ENCODE measurements around the gene TRIO. TPM values are rescaled to one million over a fixed set of nuclear protein-coding genes. Genes with fewer than 3 reads are reported as not detected.

Gene TRIO
- total RNA-seq, 1 experiment from 2014 or later, result 68.4 TPM

DNA sequence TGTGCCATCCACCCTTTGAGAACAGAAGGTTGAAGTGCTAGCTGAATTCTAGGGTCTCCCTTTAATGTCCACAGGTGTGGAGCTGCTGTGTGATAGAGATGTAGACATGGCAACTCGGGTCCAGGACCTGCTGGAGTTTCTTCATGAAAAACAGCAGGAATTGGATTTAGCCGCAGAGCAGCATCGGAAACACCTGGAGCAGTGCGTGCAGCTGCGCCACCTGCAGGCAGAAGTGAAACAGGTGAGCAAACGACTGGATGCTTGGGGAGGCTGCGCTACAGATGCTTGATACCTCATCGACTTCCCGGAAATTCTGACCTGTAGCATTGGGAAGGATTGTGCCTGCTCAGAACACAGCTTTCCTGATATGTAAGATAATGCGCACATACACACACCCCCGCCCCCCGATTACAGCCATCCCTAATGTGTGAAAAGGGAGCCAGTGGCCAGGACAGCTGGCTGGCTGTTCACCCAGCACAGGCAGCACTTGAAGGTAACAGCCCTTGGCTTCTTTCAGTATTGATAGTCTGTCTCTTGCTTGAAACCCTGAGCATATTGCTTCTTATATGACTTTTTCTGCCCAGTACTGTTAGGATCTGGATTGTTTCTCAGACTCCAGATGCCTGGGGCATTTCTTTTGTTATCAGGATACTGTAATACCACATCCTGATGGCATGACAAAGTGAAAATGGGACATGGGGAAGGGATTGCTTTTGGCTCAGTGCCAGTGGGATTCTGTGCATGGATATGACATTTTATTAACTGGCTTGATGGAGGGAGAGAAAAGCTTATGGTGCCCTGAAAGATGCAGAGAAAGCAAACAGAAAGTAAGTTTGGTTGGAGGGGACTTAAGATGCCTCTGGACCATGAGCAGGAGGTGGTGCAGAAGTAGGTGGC lies 221.7 kb downstream of the TRIO start:
- Histone ChIP-seq H2AFZ (ENCODE audit: low read depth, low read length, poor library complexity, severe bottlenecking) (no peak overlapping the region), H3K4me2 (ENCODE audit: low read length) (no peak overlapping the region), H4K20me1 (ENCODE audit: insufficient read depth) (no peaks in the 10 kb centered on the region), H3K9ac (ENCODE audit: low read length) (no peak overlapping the region), H3K4me3 (replicated peaks in 1 of 2; ENCODE audit: low read depth in 1 of 2, low read length in 2 of 2) (no peak overlapping the region), H3K4me1 (ENCODE audit: control insufficient read depth in 1 of 2, insufficient read depth in 2 of 2, low read length in 2 of 2) (no peaks in the 10 kb centered on the region), H3K27ac (ENCODE audit: low read depth, low read length) (no peak overlapping the region), H3K79me2 (ENCODE audit: insufficient read depth, low read length) (0 out of 2 replicates have a peak, but pooled peaks cover 7% of the 10 kb centered on the region), H3K36me3 (ENCODE audit: control insufficient read depth in 1 of 2, insufficient read depth in 2 of 2, low read length in 2 of 2) (peaks cover 35 to 39% of the 10 kb centered on the region in 2 experiments; a peak in 3 of 4 replicates), H3K9me2 (ENCODE audit: insufficient read depth) (no peaks in the 10 kb centered on the region), H3K27me3 (ENCODE audit: insufficient read depth, low read length) (no peaks in the 10 kb centered on the region), H3K9me3 (ENCODE audit: control insufficient read depth in 1 of 2, insufficient read depth in 1 of 2, low read depth in 1 of 2, low read length in 2 of 2) (no peaks in the 10 kb centered on the region)
- BruUV-seq (replicated peaks), result no TSS peak
- POLR2A ChIA-PET, result interaction anchor here (1.6 kb wide), 1 partner anchor 13 kb away, joined by 3 read pairs; no protein-coding TSS in a partner anchor
- RAD21 ChIA-PET (ENCODE audit: low non-redundant PET in 1 of 2, low total read pairs in 2 of 2, uncharacterized antibody in 2 of 2, unreplicated experiment in 2 of 2), result no interaction called here
- ATAC-seq (peak; percentile 95), DNase-seq (ENCODE audit: low read depth, low spot score) (peak; percentile 13)
- CTCF ChIA-PET, result interaction anchor here (1.5 to 4.0 kb wide), 3 partner anchors 13 to 377 kb away, joined by 4 to 20 read pairs (median 17); no protein-coding TSS in a partner anchor
- TF ChIP-seq, protein P1, sequence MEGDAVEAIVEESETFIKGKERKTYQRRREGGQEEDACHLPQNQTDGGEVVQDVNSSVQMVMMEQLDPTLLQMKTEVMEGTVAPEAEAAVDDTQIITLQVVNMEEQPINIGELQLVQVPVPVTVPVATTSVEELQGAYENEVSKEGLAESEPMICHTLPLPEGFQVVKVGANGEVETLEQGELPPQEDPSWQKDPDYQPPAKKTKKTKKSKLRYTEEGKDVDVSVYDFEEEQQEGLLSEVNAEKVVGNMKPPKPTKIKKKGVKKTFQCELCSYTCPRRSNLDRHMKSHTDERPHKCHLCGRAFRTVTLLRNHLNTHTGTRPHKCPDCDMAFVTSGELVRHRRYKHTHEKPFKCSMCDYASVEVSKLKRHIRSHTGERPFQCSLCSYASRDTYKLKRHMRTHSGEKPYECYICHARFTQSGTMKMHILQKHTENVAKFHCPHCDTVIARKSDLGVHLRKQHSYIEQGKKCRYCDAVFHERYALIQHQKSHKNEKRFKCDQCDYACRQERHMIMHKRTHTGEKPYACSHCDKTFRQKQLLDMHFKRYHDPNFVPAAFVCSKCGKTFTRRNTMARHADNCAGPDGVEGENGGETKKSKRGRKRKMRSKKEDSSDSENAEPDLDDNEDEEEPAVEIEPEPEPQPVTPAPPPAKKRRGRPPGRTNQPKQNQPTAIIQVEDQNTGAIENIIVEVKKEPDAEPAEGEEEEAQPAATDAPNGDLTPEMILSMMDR (IDR thresholded peaks at IDR 0.05 in 2 of 3, conservative IDR thresholded peaks at IDR 0.05 in 1 of 3; ENCODE audit: borderline replicate concordance in 1 of 3, insufficient read depth in 1 of 3, low read depth in 2 of 3, low read length in 2 of 3), result peak; percentile 54 to 90 (median 87); a peak in 5 of 6 replicates
- TF ChIP-seq FOSL1 (IDR thresholded peaks at IDR 0.05; ENCODE audit: low read depth) (no peak), POLR2AphosphoS5 (IDR thresholded peaks at IDR 0.05; ENCODE audit: low read depth, low read length) (no peak), RAD21 (IDR thresholded peaks at IDR 0.05; ENCODE audit: low read depth) (peak; percentile 60), MAX (IDR thresholded peaks at IDR 0.05) (no peak), POLR2A (IDR thresholded peaks at IDR 0.05; ENCODE audit: borderline replicate concordance, extremely low read depth, insufficient read depth, insufficient read length) (no peak), ZNF274 (IDR thresholded peaks at IDR 0.05; ENCODE audit: low read depth, low read length) (no peak)
- TF ChIP-seq, protein P2, sequence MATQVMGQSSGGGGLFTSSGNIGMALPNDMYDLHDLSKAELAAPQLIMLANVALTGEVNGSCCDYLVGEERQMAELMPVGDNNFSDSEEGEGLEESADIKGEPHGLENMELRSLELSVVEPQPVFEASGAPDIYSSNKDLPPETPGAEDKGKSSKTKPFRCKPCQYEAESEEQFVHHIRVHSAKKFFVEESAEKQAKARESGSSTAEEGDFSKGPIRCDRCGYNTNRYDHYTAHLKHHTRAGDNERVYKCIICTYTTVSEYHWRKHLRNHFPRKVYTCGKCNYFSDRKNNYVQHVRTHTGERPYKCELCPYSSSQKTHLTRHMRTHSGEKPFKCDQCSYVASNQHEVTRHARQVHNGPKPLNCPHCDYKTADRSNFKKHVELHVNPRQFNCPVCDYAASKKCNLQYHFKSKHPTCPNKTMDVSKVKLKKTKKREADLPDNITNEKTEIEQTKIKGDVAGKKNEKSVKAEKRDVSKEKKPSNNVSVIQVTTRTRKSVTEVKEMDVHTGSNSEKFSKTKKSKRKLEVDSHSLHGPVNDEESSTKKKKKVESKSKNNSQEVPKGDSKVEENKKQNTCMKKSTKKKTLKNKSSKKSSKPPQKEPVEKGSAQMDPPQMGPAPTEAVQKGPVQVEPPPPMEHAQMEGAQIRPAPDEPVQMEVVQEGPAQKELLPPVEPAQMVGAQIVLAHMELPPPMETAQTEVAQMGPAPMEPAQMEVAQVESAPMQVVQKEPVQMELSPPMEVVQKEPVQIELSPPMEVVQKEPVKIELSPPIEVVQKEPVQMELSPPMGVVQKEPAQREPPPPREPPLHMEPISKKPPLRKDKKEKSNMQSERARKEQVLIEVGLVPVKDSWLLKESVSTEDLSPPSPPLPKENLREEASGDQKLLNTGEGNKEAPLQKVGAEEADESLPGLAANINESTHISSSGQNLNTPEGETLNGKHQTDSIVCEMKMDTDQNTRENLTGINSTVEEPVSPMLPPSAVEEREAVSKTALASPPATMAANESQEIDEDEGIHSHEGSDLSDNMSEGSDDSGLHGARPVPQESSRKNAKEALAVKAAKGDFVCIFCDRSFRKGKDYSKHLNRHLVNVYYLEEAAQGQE (IDR thresholded peaks at IDR 0.05; ENCODE audit: low read depth), result no peak
- intact Hi-C loops (cut with micrococcal nuclease), result loop anchor here (1.0 to 10.0 kb wide), 3 partner anchors 258 to 650 kb away; no protein-coding TSS in a partner anchor

Measured in HCT116 (cell line).